Cardiac muscle cell (in vitro differentiated cells and primary cell): ENCODE results near the gene NCAPD3. TPM values are rescaled to one million over a fixed set of nuclear protein-coding genes. Genes with fewer than 3 reads are reported as not detected.

ENCODE experiments used
- DNase-seq, 2 donors: peaks; one replicate each; pipeline versions ENCODE4 v3.0.0 to v3.0.0-alpha.2; 2010 to 2017; ENCODE audit warnings: low read depth in 1 of 2, low spot score in 1 of 2
- H3K27ac ChIP-seq: fragments of 200-600 bp; sonication (generic); 2 replicates; pipeline ENCODE4 v1.5.1; 2016
- H3K27me3 ChIP-seq: fragments of 200-600 bp; sonication (generic); 2 replicates; pipeline ENCODE4 v1.6.0; 2016; ENCODE audit warnings: control low read depth
- H3K36me3 ChIP-seq: fragments of 200-600 bp; sonication (generic); 2 replicates; pipeline ENCODE4 v1.5.1; 2016; ENCODE audit warnings: control low read depth
- H3K4me1 ChIP-seq: fragments of 200-600 bp; sonication (generic); 2 replicates; pipeline ENCODE4 v1.8.1; 2017; ENCODE audit warnings: low read depth, mild to moderate bottlenecking, mixed run types
- H3K4me3 ChIP-seq: fragments of 200-600 bp; sonication (generic); 2 replicates; pipeline ENCODE4 v1.5.1; 2016; ENCODE audit warnings: mild to moderate bottlenecking
- H3K9me3 ChIP-seq: fragments of 200-600 bp; sonication (generic); 2 replicates; pipeline ENCODE4 v1.5.1; 2017; ENCODE audit warnings: low read depth, mild to moderate bottlenecking, control low read depth
- polyA plus RNA-seq: library from polyadenylated mRNA; unstranded; fragments of >200 nt; fragmentation: Nextera tagmentation; extraction: Ambion mirVana; gene quantifications from 2 replicates; pipeline ENCODE4 v1.2.1, GENCODE V29; 2016
- total RNA-seq: library from RNA; depleted of rRNA; stranded (reverse); fragments of >200 nt; gene quantifications from 2 replicates; pipeline ENCODE4 v1.2.3, GENCODE V29; 2016
- TF ChIP-seq, protein P1 (sequence below): IDR thresholded peaks from 2 replicates; pipeline ENCODE4 v1.5.1; 2012; ENCODE audit warnings: low read depth, mild to moderate bottlenecking, low read length

Gene NCAPD3
- total and polyA plus RNA-seq, 2 experiments from 2014 or later, result 17.1 to 20.8 TPM

DNA sequence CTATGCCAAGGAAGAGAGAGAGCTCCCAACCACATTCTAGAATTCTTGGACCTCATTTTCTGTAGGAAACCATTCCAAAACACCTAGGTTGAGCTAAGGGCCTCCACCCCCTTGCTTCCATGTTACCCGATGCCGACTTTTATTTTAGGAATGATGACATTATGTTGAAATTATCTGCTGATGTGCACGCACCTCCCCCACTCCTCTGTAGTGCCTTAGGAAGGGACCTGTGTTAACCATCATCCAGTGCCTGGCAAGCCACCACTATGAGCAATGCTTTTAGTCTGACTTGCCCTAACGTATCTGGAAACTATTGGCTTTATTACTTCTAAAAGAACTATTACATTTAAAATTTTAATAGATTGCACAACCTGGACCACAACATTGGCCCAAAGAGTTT, 42.1 kb downstream of the NCAPD3 start:
- DNase-seq, result no peak
- H3K36me3 ChIP-seq, result peaks cover 22% of the 10 kb centered on the region

DNA sequence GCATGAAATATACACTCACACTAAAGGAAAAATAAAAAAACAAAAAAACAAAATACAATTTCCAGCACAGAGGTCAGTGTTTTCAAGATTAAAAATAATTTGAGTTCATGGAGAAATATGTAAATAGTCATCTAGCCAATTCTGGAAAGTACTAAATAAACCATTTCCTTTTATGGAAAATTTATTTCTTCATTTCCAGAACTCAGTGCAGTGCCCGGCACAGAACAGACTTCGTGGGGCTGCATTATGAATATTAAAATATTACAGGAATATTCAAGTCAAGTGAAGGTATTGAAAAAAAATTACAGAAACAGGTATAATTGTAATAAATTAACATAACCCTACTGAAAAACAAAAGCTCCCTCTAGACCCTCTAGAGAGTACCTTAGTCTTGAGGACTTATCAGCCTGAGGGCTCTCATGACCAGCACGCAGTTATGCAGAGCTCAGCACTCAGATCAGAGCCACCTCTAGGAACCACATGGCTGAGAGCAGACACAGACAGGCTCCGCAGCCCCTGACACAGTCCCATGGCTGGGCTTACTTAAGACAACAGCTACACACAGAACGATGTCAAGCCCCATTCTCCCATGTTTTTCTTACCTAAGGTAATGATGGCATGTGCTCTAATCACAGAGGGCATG, 45.6 kb downstream of the NCAPD3 start:
- TF ChIP-seq, protein P1, sequence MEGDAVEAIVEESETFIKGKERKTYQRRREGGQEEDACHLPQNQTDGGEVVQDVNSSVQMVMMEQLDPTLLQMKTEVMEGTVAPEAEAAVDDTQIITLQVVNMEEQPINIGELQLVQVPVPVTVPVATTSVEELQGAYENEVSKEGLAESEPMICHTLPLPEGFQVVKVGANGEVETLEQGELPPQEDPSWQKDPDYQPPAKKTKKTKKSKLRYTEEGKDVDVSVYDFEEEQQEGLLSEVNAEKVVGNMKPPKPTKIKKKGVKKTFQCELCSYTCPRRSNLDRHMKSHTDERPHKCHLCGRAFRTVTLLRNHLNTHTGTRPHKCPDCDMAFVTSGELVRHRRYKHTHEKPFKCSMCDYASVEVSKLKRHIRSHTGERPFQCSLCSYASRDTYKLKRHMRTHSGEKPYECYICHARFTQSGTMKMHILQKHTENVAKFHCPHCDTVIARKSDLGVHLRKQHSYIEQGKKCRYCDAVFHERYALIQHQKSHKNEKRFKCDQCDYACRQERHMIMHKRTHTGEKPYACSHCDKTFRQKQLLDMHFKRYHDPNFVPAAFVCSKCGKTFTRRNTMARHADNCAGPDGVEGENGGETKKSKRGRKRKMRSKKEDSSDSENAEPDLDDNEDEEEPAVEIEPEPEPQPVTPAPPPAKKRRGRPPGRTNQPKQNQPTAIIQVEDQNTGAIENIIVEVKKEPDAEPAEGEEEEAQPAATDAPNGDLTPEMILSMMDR, result no peak
- H3K27me3 ChIP-seq, result no peaks in the 10 kb centered on the region
- no peaks in the 10 kb centered on the region for H3K9me3 ChIP-seq
- peak overlapping the region; percentile 76 for H3K27ac ChIP-seq
- peak in 1 of 2 donors; percentile 80 for DNase-seq
- peaks cover 12% of the 10 kb centered on the region for H3K36me3 ChIP-seq
- H3K4me3 ChIP-seq, result no peak overlapping the region
- peaks cover 17% of the 10 kb centered on the region for H3K4me1 ChIP-seq

More for the DNA sequence above, 42.1 kb downstream of the NCAPD3 start:
- H3K9me3 ChIP-seq, result no peaks in the 10 kb centered on the region
- no peak overlapping the region for H3K4me3 ChIP-seq
- no peaks in the 10 kb centered on the region for H3K27me3 ChIP-seq
- no peak overlapping the region for H3K27ac ChIP-seq
- peaks cover 4% of the 10 kb centered on the region for H3K4me1 ChIP-seq
- TF ChIP-seq, protein P1, result no peak

DNA sequence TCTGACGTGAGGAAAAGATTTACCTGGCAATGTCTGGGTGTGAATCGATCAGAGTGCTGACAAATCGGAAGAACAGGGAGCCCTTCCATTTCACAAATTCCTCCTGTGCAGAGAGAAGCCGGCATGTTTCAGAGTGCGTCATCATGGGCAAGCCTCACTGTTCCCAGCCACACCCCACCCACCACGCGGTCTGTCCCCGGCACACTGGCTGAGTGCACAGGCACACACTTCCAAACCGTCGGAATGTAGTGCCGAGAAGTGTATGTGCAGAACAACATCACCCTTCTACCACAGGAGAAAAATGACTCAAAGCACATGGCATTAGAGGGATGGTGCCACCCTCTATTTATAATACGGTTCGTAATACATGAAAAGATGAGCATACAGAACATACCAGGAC, 47.5 kb downstream of the NCAPD3 start:
- Histone ChIP-seq H3K4me3 (no peak overlapping the region), H3K4me1 (peaks cover 17% of the 10 kb centered on the region), H3K27me3 (no peaks in the 10 kb centered on the region), H3K9me3 (no peaks in the 10 kb centered on the region), H3K36me3 (peaks cover 9% of the 10 kb centered on the region), H3K27ac (no peak overlapping the region)
- TF ChIP-seq, protein P1, result no peak
- no peak for DNase-seq

DNA sequence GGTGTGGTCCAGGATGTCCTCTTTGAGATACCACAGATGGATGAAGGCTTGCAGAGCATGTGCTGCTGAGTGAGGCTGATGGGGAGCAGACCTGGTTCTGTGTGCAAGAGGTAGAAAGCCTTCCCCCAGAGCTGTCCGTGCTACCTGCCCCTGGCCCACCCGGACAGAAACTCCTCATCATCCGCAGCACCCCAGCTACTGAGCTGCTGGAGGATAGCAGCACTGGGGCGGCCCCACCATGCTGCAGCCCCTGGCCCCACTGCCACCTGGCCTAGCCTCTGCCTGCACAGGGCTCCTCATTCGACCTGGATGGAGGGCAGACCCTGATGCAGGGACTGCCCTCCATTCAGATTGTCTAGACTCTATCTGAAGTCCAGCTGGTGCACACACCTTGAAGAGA, 50.5 kb downstream of the NCAPD3 start:
- Histone ChIP-seq H3K27me3 (no peaks in the 10 kb centered on the region), H3K36me3 (peaks cover 18% of the 10 kb centered on the region), H3K9me3 (no peaks in the 10 kb centered on the region), H3K27ac (no peak overlapping the region), H3K4me1 (peaks cover 17% of the 10 kb centered on the region), H3K4me3 (no peak overlapping the region)
- DNase-seq, result no peak
- TF ChIP-seq, protein P1, result no peak

DNA sequence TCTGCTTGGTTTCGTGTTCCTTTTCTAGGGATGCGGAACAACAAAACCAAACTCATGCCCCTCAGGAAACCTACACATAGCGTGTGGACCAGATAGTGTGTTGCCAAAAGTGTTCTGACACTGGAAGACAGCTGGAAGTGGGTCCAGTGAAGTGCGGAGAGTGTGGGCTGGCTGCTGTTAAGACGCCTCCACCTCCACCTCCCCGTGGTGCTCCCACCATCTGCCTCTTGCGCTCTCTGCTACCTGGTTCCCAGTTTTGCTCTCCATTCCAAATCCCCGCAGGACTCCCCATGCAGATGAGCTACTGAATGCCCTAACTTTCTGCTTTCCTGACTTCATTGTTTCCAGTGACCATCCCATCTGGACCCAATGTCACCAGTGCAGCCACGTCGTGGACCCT, 51.8 kb downstream of the NCAPD3 start:
- H3K27me3 ChIP-seq, result no peaks in the 10 kb centered on the region
- H3K4me1 ChIP-seq, result peaks cover 13% of the 10 kb centered on the region
- no peak overlapping the region for H3K27ac ChIP-seq
- TF ChIP-seq, protein P1, result no peak
- peaks cover 22% of the 10 kb centered on the region for H3K36me3 ChIP-seq
- H3K9me3 ChIP-seq, result no peaks in the 10 kb centered on the region
- no peak for DNase-seq
- no peak overlapping the region for H3K4me3 ChIP-seq
